Lower lobe of right lung (tissue), 2 donors: ENCODE measurements around the gene ATP8B3. TPM values are rescaled to one million over a fixed set of nuclear protein-coding genes. Genes with fewer than 3 reads are reported as not detected.
"Not testable (repeated sequence)": the region's sequence is repeated elsewhere in the genome, so short reads cannot be mapped to it uniquely, and the experiment has no call there.

Experiments used
- ATAC-seq, 2 donors: fragments of 200-7000 bp; cut with Tn5 transposase; one replicate each; pipeline ENCODE4 v1.9.1; 2020 to 2022; ENCODE audit warnings: mild to moderate bottlenecking in 2 of 2, moderate library complexity in 2 of 2
- DNase-seq: peaks from one replicate; pipeline ENCODE4 v3.0.0-alpha.2; 2020
- H3K27ac ChIP-seq: fragments of 200-600 bp; one replicate; pipeline ENCODE4 v1.8.0; 2022
- H3K27me3 ChIP-seq: fragments of 200-600 bp; one replicate; pipeline ENCODE4 v1.8.0; 2022; ENCODE audit warnings: low read depth
- H3K36me3 ChIP-seq: fragments of 200-600 bp; one replicate; pipeline ENCODE4 v1.8.0; 2022; ENCODE audit warnings: mild to moderate bottlenecking
- H3K4me1 ChIP-seq: fragments of 200-600 bp; one replicate; pipeline ENCODE4 v1.8.0; 2022
- H3K4me3 ChIP-seq: fragments of 200-600 bp; one replicate; pipeline ENCODE4 v1.8.0; 2022; ENCODE audit warnings: mild to moderate bottlenecking
- H3K9me3 ChIP-seq: fragments of 200-600 bp; one replicate; pipeline ENCODE4 v1.8.0; 2022
- intact Hi-C: fragments of 100-400 bp; cut with DNase I; formaldehyde crosslinking; loops from one replicate; pipeline ENCODE4 v1.11.0; 2022
- total RNA-seq: library from RNA; stranded (reverse); fragmentation: NEBNext Ultra II Directional; extraction: Animal tissue kit (Norgen Biotek cat#: 25700); gene quantifications from one replicate; pipeline ENCODE4 v1.2.1, GENCODE V29; 2021
- TF ChIP-seq, protein P1 (sequence below): fragments of 200-600 bp; IDR thresholded peaks from one replicate; pipeline ENCODE4 v1.8.0; 2022; ENCODE audit warnings: antibody characterized with exemption, mild to moderate bottlenecking
- donor health status: DM: no; HTN: yes; CAD: no; lungs with severe emphysema.

Gene ATP8B3
- total RNA-seq, 1 donor from 2014 or later, result 2.1 TPM

DNA sequence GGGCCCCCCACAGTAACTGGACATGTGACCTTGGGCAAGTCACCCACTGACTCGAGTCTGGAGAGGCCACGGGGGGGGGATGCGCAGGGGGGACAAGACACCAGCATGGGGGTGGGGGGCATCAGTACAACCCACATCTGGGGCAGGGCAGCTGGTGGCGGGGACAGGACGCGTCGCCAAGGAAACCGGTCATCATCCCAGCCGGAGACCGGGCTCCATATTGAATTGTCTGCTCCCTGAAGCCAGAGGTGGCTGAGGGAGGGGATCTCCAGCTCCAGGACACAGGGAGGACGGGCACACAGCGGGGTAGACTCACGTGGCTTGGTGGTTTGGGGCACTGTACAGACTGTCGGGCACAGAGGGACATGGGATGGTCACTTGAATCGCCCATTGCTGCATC, 47.3 kb downstream of the ATP8B3 start:
- Histone ChIP-seq H3K4me1 (no peaks in the 10 kb centered on the region), H3K36me3 (no peaks in the 10 kb centered on the region), H3K4me3 (no peak overlapping the region), H3K27ac (no peak overlapping the region), H3K9me3 (no peaks in the 10 kb centered on the region), H3K27me3 (peaks cover 93% of the 10 kb centered on the region)
- TF ChIP-seq, protein P1, sequence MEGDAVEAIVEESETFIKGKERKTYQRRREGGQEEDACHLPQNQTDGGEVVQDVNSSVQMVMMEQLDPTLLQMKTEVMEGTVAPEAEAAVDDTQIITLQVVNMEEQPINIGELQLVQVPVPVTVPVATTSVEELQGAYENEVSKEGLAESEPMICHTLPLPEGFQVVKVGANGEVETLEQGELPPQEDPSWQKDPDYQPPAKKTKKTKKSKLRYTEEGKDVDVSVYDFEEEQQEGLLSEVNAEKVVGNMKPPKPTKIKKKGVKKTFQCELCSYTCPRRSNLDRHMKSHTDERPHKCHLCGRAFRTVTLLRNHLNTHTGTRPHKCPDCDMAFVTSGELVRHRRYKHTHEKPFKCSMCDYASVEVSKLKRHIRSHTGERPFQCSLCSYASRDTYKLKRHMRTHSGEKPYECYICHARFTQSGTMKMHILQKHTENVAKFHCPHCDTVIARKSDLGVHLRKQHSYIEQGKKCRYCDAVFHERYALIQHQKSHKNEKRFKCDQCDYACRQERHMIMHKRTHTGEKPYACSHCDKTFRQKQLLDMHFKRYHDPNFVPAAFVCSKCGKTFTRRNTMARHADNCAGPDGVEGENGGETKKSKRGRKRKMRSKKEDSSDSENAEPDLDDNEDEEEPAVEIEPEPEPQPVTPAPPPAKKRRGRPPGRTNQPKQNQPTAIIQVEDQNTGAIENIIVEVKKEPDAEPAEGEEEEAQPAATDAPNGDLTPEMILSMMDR, result no peak
- no peak for DNase-seq
- intact Hi-C loops, result no loop called here
- ATAC-seq, result no peak

DNA sequence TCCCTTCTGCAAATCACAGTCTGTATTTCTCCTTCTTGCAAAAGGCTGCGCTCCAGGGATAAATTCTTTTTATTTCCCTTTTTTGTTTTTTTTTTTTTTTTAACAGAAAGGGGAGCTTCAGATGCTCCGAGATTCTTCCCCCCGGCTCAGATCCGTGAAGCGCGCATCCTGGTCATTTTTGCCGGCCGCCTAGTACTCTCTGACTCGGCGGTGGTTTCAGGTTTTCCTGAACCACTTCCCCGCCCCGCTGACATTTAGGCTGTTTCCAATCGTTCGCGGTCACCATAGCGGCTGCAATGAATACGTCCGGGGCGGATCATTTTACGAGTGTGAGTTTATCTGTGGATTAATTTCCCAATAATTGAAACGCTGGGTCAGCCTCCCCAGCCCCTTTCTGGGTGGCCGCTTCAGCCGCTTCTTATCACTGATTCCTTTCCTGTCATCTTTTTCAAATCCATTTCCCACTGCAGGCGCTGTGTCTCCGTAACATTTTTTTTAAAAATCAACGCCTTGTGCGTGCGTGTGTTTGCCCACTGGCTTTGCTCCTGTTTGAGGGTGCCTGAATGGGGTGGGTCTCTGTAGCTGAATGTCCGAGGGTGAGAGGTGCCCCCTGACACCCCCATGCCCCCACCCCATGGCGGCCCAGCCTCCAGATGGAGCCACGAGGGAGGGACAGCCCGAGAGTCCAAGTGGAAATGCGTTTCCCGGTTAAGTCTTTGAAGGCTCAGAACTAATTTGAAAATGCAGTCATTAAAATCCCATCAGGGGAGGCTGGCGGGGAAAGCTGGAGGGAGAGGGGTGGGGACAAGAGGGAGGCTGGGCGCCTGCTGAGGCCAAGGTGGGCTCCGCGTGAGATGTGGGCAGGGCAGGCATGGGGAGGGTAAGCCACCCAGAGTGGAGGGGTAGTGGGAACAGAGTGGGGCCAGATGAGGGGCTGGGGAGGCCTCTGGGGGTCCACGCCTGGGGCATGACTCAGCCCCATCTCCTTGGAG, 48.1 kb downstream of the ATP8B3 start:
- no peak overlapping the region for H3K27ac ChIP-seq
- intact Hi-C loops, result no loop called here
- no peaks in the 10 kb centered on the region for H3K4me1 ChIP-seq
- ATAC-seq (no peak), DNase-seq (no peak)
- TF ChIP-seq, protein P1, result no peak
- no peaks in the 10 kb centered on the region for H3K36me3 ChIP-seq
- no peak overlapping the region for H3K4me3 ChIP-seq
- H3K27me3 ChIP-seq, result peaks cover 93% of the 10 kb centered on the region
- H3K9me3 ChIP-seq, result no peaks in the 10 kb centered on the region

DNA sequence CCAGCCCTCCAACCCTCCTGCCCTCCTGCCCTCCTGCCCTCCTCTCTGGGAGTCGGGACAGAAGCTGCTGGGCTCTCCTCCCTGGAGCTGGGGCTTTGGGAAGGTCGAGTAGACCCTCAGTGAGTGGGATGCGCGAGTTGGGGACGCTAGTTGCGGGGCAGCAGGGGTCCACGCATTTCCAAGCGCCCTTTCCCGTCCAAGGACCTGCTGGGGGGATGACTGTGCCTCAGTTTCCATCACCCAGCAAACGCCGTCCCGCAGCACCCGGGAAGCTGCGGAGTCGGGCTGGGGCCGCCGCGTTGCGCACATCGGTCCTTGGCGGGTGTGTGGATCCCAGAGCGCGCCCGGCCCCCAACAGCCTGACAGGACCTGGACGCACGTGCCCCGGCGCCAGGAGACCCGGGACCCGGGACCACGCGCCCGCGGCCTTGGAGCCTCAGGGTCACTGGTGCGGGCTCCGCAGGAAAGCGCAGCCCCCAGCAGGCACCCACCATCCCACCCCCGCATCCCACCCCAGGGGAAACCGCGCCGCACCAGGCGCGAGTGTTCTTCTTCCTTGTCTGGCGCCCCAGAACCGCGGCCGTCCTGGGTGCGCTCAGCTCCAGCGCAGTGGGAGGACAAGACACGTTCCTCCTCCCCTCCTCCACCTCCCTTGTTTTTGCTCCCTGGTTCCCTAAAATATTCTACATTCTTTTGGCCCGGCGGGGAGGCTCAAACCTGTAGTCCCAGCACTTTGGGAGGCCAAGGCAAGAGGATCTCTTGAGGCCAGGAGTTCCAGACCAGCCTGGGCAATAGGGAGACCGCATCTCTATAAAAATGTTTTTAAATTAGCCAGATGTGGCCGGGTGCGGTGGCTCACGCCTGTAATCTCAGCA, 49.6 kb downstream of the ATP8B3 start:
- ATAC-seq (no peak), DNase-seq (no peak)
- H3K4me1 ChIP-seq, result peaks cover 4% of the 10 kb centered on the region
- no peak overlapping the region for H3K4me3 ChIP-seq
- H3K9me3 ChIP-seq, result no peaks in the 10 kb centered on the region
- H3K27ac ChIP-seq, result no peak overlapping the region
- intact Hi-C loops, result no loop called here
- H3K36me3 ChIP-seq, result no peaks in the 10 kb centered on the region
- H3K27me3 ChIP-seq, result peaks cover 97% of the 10 kb centered on the region
- TF ChIP-seq, protein P1, result no peak

DNA sequence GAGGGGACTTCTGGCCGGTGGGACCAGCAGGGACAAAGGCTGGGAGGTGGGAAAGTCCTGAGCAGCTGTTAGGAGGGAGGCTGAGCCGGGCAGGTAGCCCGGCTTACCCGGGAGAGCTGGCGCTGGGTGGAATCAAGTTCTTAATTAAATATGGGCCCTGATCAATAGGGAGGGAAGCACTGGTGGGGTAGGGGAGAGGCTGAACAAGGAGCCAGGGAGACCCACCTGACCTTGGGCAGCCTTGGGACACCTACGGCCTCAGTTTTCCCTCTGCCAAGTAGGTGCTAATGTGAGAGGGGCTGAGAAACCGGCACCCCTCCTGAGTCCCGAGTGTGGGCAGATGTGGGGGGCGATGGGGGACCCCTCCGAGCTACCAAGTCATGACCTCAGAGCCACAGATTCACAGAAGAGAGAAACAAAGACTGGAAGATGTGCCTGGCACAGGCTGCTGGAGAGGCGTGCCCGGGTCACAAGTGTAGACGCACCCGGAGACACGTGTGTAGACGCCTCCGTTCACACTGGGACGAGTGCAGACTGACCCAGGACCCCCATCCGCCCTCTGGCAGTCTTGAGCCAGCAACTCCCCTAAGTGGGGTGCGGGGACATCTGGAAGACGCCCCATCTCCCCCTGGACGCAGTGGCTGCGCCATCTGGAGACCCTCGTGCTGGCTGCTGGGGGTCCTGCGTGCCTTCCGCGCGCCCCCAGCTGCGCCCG, 50.4 kb downstream of the ATP8B3 start:
- no peak for DNase-seq
- TF ChIP-seq, protein P1, result no peak
- Histone ChIP-seq H3K27me3 (peaks cover 97% of the 10 kb centered on the region), H3K36me3 (no peaks in the 10 kb centered on the region), H3K4me3 (no peak overlapping the region), H3K4me1 (peaks cover 11% of the 10 kb centered on the region), H3K27ac (no peak overlapping the region), H3K9me3 (no peaks in the 10 kb centered on the region)
- intact Hi-C loops, result no loop called here
- ATAC-seq, result no peak

DNA sequence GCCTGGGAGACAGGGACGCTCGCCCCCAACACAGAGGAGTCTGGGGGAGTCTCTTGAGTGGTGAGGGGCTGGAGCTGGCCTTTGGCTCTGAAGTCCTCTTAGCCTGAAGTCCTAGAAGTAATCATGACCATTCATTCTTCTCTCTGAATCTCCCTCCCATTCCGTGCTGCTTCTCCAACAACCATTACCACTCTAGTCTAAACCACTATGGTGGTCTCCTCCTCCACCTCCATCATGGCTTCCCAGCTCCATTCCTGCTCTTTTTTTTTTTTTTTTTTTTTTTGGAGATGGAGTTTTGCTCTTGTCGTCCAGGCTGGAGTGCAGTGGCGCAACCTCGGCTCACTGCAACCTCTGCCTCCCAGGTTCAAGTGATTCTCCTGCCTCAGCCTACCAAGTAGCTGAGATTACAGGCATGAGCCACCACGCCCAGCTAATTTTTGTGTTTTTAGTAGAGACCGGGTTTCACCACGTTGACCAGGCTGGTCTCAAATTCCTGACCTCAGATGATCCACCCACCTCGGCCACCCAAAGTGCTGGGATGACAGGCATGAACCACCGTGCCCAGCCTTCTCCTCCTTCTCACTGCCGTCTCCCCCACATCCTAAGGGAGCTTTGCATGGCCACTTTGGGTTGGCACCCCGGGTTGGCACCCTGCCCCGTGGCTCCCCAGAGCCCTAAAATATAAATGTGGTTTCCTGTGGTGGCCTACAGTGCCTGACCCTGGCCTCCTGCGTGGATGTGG, 51.1 kb downstream of the ATP8B3 start:
- H3K27ac ChIP-seq, ATAC-seq, DNase-seq, H3K36me3 ChIP-seq, H3K9me3 ChIP-seq, H3K4me3 ChIP-seq, intact Hi-C loops: not testable (repeated sequence)
- Histone ChIP-seq H3K4me1 (peaks cover 11% of the 10 kb centered on the region), H3K27me3 (peaks cover 98% of the 10 kb centered on the region)
